ENCODE measurements around the gene RBM48. TPM values are rescaled to one million over a fixed set of nuclear protein-coding genes. Genes with fewer than 3 reads are reported as not detected.

Gene RBM48
- total RNA-seq, 1 experiment from 2014 or later: 14.6 TPM

GRCh38 chr7:92582948-92583347 is 54.4 kb downstream of the RBM48 start:
- POLR2A ChIA-PET: no interaction called here
- no TSS peak for BruUV-seq (replicated peaks)
- Histone ChIP-seq H3K4me3 (replicated peaks in 1 of 2; ENCODE audit: low read depth in 1 of 2, low read length in 2 of 2) (no peak overlapping the region), H4K20me1 (ENCODE audit: insufficient read depth) (peaks cover 49% of the 10 kb centered on the region; the same call in 1 of the 2 replicates), H3K9me3 (ENCODE audit: control insufficient read depth in 1 of 2, insufficient read depth in 1 of 2, low read depth in 1 of 2, low read length in 2 of 2) (no peaks in the 10 kb centered on the region), H3K36me3 (ENCODE audit: control insufficient read depth in 1 of 2, insufficient read depth in 2 of 2, low read length in 2 of 2) (peaks cover 14 to 25% of the 10 kb centered on the region in 2 experiments), H2AFZ (ENCODE audit: low read depth, low read length, poor library complexity, severe bottlenecking) (no peak overlapping the region), H3K27ac (ENCODE audit: low read depth, low read length) (no peak overlapping the region), H3K27me3 (ENCODE audit: insufficient read depth, low read length) (no peaks in the 10 kb centered on the region), H3K4me2 (ENCODE audit: low read length) (no peak overlapping the region), H3K9ac (ENCODE audit: low read length) (no peak overlapping the region), H3K9me2 (ENCODE audit: insufficient read depth) (no peaks in the 10 kb centered on the region), H3K79me2 (ENCODE audit: insufficient read depth, low read length) (peaks cover 97% of the 10 kb centered on the region), H3K4me1 (ENCODE audit: control insufficient read depth in 1 of 2, insufficient read depth in 2 of 2, low read length in 2 of 2) (peaks cover 0 to under 1% of the 10 kb centered on the region in 2 experiments; a peak in 1 of 4 replicates)
- ATAC-seq (no peak), DNase-seq (ENCODE audit: low read depth, low spot score) (no peak)
- RAD21 ChIA-PET (ENCODE audit: low non-redundant PET in 1 of 2, low total read pairs in 2 of 2, uncharacterized antibody in 2 of 2, unreplicated experiment in 2 of 2): no interaction called here
- intact Hi-C loops (cut with micrococcal nuclease): no loop called here
- TF ChIP-seq CEBPB (IDR thresholded peaks at IDR 0.05; ENCODE audit: low read depth) (no peak), TCF7L2 (IDR thresholded peaks at IDR 0.05; ENCODE audit: borderline replicate concordance, extremely low read depth, insufficient read depth, insufficient read length) (no peak), POLR2A (IDR thresholded peaks at IDR 0.05; ENCODE audit: borderline replicate concordance, extremely low read depth, insufficient read depth, insufficient read length) (no peak), EZH2phosphoT487 (IDR thresholded peaks at IDR 0.05; ENCODE audit: borderline replicate concordance) (no peak), SRF (IDR thresholded peaks at IDR 0.05; ENCODE audit: low read depth) (no peak), JUND (IDR thresholded peaks at IDR 0.05) (no peak), CTCF (IDR thresholded peaks at IDR 0.05 in 2 of 3, conservative IDR thresholded peaks at IDR 0.05 in 1 of 3; ENCODE audit: borderline replicate concordance in 1 of 3, insufficient read depth in 1 of 3, low read depth in 2 of 3, low read length in 2 of 3) (no peak), ZBTB33 (IDR thresholded peaks at IDR 0.05; ENCODE audit: extremely low read depth, insufficient replicate concordance, low read length) (no peak), SP1 (IDR thresholded peaks at IDR 0.05; ENCODE audit: low read depth) (no peak), ZNF274 (IDR thresholded peaks at IDR 0.05; ENCODE audit: low read depth, low read length) (no peak), EZH2 (IDR thresholded peaks at IDR 0.05) (no peak), FOSL1 (IDR thresholded peaks at IDR 0.05; ENCODE audit: low read depth) (no peak), MAX (IDR thresholded peaks at IDR 0.05) (no peak), YY1 (IDR thresholded peaks at IDR 0.05; ENCODE audit: extremely low read depth, insufficient replicate concordance, low read depth, low read length) (no peak), SIN3A (IDR thresholded peaks at IDR 0.05; ENCODE audit: low read depth) (no peak)
- TF ChIP-seq, protein P1, sequence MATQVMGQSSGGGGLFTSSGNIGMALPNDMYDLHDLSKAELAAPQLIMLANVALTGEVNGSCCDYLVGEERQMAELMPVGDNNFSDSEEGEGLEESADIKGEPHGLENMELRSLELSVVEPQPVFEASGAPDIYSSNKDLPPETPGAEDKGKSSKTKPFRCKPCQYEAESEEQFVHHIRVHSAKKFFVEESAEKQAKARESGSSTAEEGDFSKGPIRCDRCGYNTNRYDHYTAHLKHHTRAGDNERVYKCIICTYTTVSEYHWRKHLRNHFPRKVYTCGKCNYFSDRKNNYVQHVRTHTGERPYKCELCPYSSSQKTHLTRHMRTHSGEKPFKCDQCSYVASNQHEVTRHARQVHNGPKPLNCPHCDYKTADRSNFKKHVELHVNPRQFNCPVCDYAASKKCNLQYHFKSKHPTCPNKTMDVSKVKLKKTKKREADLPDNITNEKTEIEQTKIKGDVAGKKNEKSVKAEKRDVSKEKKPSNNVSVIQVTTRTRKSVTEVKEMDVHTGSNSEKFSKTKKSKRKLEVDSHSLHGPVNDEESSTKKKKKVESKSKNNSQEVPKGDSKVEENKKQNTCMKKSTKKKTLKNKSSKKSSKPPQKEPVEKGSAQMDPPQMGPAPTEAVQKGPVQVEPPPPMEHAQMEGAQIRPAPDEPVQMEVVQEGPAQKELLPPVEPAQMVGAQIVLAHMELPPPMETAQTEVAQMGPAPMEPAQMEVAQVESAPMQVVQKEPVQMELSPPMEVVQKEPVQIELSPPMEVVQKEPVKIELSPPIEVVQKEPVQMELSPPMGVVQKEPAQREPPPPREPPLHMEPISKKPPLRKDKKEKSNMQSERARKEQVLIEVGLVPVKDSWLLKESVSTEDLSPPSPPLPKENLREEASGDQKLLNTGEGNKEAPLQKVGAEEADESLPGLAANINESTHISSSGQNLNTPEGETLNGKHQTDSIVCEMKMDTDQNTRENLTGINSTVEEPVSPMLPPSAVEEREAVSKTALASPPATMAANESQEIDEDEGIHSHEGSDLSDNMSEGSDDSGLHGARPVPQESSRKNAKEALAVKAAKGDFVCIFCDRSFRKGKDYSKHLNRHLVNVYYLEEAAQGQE (IDR thresholded peaks at IDR 0.05; ENCODE audit: low read depth): no peak
- CTCF ChIA-PET: no interaction called here

Measured in HCT116 (cell line).